ENCODE data around the gene CXCL13. TPM values are rescaled to one million over a fixed set of nuclear protein-coding genes. Genes with fewer than 3 reads are reported as not detected.

CXCL13 gene
- total RNA-seq, 2 experiments from 2014 or later = not detected

Other genes starting within 250 kb of the CXCL13 start
- 10 to 100 TPM; 85.1 to 88.8 TPM for gene CNOT6L, start 213.5 kb downstream of the CXCL13 start, total RNA-seq

Data from activated naive CD8-positive, alpha-beta T cell treated with anti-CD3 and anti-CD28 coated beads for 36 hours (primary cell).